Limb (tissue), 2 donors: ENCODE measurements around the gene DIRAS1.
"Not testable (repeated sequence)": the region's sequence is repeated elsewhere in the genome, so short reads cannot be mapped to it uniquely, and the experiment has no call there.

Source experiments
- DNase-seq, 2 donors: peaks; one replicate each; pipeline ENCODE4 v3.0.0-alpha.2; 2016; ENCODE audit errors: extremely low spot score in 2 of 2

DIRAS1 gene

GRCh38 chr19:2678044-2678671, 43.0 kb downstream of the DIRAS1 start:
- DNase-seq: no peak

- no peak for DNase-seq
These were observed 44.3 kb downstream of the DIRAS1 start for GRCh38 chr19:2676823-2677222.

GRCh38 chr19:2675892-2676291, 45.3 kb downstream of the DIRAS1 start:
- no peak for DNase-seq

- DNase-seq: no peak
These were observed 51.0 kb downstream of the DIRAS1 start for GRCh38 chr19:2670217-2670616.

DNA sequence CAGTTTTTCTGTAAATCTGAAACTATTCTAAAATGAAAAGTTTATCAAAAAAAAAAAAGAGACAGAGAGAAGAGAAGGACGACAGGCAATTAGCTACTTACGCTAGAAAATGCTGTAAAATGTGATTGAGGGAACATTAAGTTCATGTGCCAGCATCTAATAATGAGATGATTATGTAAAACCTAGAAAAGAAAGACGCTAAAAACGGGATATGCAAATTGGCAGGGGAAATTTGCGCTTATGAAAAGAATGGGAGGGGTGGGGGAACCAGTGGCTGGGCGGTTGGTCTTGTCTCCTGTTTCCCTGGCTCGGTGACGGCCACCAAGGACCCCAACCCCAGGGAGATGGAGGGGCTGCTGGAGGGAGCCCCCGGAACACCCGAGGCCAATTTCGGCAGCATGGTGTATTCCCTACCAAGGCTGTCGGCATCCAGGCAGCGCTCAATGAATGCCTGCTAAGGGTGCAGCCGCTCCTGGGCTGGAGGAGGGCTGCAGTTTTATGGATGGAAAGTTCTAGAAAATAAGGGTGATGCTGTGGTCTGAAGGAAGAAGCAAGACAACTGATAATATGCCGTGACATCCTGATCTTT, 52.9 kb downstream of the DIRAS1 start:
- DNase-seq: no peak

GRCh38 chr19:2667349-2667748, 53.8 kb downstream of the DIRAS1 start:
- DNase-seq: not testable (repeated sequence)

GRCh38 chr19:2666344-2666994, 54.7 kb downstream of the DIRAS1 start:
- DNase-seq: no peak

DNA sequence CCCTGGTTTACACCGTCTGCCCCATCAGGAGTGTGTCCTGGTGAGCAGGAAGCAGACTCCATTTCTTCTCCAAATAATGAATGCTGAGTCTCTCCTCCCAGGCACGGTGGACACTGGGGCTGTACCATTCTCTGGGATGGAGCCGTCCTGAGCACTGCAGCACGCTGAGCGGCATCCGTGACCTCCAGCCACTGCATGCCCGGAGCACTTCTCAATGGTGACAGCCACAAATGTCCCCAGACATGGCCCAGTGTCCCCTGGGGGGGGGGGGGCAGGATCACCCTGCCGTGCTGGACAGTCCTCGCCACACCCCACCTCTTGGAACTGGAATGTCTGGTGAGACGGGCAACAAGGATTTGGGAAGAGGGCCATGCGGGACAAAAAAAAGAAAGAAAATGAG, 56.1 kb downstream of the DIRAS1 start:
- DNase-seq: no peak
